Ovary (tissue), 3 donors: ENCODE measurements around the gene GRIN3A.

Experiments used
- EP300 ChIP-seq: sonication (generic); formaldehyde crosslinking; IDR thresholded peaks from one replicate; pipeline ENCODE4 v1.6.1; 2017; ENCODE audit warnings: antibody characterized with exemption
- POLR2A ChIP-seq: fragments of 450-650 bp; IDR thresholded peaks from one replicate; pipeline ENCODE4 v1.6.1; 2017; ENCODE audit warnings: antibody characterized with exemption, mild to moderate bottlenecking, moderate library complexity
- TF ChIP-seq, protein P1 (sequence below), 3 donors: fragments of 450-650 bp in 2 of 3; fragments of 200-600 bp in 1 of 3; IDR thresholded peaks; one replicate each; pipeline versions ENCODE4 v1.5.1 to v1.8.0; 2016 to 2022; ENCODE audit warnings: antibody characterized with exemption in 3 of 3, mild to moderate bottlenecking in 1 of 3
- donor health status: DM: no; HTN: no; CAD: no.

DNA sequence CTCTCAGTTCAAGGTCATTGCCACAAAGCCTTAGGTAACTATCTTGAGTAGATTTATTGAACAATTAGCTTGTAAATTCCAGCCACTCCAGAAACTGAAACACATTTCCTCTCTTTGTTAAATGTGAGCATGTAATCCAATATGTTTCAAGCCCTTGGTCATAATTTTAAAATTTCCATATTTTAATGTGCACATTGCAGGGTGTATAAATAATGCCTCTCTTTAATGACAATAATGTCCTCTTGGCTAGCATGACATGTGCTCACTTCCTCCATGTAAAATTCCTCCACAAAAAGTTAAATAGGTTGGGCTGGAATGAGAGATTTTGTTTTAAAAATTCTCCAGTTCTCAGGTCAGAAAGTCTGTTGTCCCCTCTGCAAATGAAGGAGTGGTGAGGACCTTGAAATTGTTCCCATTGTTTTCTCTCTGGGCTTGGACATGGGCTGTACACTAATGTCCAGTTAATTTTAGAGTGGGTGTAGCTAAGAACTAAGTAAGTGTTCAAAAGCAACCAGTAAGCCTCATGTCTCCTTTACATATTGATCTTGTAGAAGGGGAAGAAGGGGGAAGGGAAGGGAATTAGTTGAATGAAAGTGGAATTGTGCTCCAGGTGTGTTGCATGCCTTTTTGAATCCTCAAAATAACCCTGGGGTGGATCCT is 146.5 kb downstream of the GRIN3A start:
- TF ChIP-seq, protein P1, sequence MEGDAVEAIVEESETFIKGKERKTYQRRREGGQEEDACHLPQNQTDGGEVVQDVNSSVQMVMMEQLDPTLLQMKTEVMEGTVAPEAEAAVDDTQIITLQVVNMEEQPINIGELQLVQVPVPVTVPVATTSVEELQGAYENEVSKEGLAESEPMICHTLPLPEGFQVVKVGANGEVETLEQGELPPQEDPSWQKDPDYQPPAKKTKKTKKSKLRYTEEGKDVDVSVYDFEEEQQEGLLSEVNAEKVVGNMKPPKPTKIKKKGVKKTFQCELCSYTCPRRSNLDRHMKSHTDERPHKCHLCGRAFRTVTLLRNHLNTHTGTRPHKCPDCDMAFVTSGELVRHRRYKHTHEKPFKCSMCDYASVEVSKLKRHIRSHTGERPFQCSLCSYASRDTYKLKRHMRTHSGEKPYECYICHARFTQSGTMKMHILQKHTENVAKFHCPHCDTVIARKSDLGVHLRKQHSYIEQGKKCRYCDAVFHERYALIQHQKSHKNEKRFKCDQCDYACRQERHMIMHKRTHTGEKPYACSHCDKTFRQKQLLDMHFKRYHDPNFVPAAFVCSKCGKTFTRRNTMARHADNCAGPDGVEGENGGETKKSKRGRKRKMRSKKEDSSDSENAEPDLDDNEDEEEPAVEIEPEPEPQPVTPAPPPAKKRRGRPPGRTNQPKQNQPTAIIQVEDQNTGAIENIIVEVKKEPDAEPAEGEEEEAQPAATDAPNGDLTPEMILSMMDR (IDR thresholded peaks at IDR 0.05): no peak
- TF ChIP-seq POLR2A: no peak
- TF ChIP-seq EP300: no peak
